Mononuclear cell (primary cell): ENCODE results near the gene MYOM3. TPM values are rescaled to one million over a fixed set of nuclear protein-coding genes. Genes with fewer than 3 reads are reported as not detected.

Experiments
- H3K27me3 ChIP-seq: 2 replicates; pipeline ENCODE4 v1.6.0; 2011; ENCODE audit warnings: low read length, control low read depth; ENCODE audit not compliant: insufficient read depth
- H3K4me1 ChIP-seq: 2 replicates; pipeline ENCODE4 v1.5.1; 2011; ENCODE audit warnings: mild to moderate bottlenecking, low read length, control low read depth; ENCODE audit not compliant: insufficient read depth
- H3K4me3 ChIP-seq: 2 replicates; pipeline ENCODE4 v1.5.1; 2011; ENCODE audit warnings: mild to moderate bottlenecking, low read length, moderate library complexity
- H3K9me3 ChIP-seq: 2 replicates; pipeline ENCODE4 v1.5.1; 2011; ENCODE audit warnings: low read depth, mild to moderate bottlenecking, control low read depth, low read length
- total RNA-seq: library from RNA; depleted of rRNA; stranded (reverse); fragments of >200 nt; gene quantifications from one replicate; pipeline ENCODE4 v1.2.3, GENCODE V29; 2012

Gene MYOM3
- total RNA-seq, 1 donor, result not detected

DNA sequence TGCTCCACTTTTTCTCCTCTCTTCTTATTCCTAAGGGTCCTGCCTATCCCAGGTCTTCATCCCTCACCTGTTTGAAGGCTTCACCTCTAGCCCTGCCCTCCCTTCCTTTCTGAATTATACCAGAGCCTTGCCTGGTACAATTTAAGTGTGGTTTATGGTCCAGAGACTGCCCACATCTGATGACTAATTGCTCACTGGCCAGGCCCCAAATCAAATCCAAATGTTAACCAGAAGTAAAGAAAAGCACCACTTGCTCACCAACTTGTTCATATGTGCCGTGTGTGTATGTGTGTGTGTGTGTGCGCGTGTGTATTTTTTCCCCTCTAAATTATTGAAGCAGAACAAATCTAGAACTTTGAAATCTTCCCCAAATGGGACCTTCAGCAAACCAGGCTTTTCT, 26.4 kb downstream of the MYOM3 start:
- Histone ChIP-seq H3K27me3 (no peaks in the 10 kb centered on the region), H3K9me3 (no peaks in the 10 kb centered on the region), H3K4me3 (no peak overlapping the region), H3K4me1 (no peaks in the 10 kb centered on the region)

- Histone ChIP-seq H3K27me3 (no peaks in the 10 kb centered on the region), H3K4me1 (no peaks in the 10 kb centered on the region), H3K9me3 (no peaks in the 10 kb centered on the region), H3K4me3 (no peak overlapping the region)
Measured at GRCh38 chr1:24085007-24085406, 26.9 kb downstream of the MYOM3 start.

DNA sequence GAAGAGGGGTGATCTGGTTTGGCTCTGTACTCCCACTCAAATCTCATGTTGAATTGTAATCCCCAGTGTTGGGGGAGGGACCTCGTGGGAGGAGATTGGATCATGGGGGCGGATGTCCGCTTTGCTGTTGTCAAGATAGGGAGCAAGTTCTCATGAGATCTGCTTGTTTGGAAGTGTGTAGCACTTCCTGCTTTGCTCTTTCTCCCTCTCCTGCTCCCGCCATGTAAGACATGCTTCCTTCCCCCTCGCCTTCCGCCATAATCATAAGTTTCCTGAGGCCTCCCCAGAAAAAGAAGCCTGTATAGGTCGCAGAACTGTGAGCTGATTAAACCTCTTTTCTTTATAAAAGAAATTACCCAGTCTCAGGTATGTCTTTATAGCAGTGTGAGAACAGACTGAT, 27.9 kb downstream of the MYOM3 start:
- no peaks in the 10 kb centered on the region for H3K27me3 ChIP-seq
- no peaks in the 10 kb centered on the region for H3K9me3 ChIP-seq
- H3K4me3 ChIP-seq, result no peak overlapping the region
- no peaks in the 10 kb centered on the region for H3K4me1 ChIP-seq

DNA sequence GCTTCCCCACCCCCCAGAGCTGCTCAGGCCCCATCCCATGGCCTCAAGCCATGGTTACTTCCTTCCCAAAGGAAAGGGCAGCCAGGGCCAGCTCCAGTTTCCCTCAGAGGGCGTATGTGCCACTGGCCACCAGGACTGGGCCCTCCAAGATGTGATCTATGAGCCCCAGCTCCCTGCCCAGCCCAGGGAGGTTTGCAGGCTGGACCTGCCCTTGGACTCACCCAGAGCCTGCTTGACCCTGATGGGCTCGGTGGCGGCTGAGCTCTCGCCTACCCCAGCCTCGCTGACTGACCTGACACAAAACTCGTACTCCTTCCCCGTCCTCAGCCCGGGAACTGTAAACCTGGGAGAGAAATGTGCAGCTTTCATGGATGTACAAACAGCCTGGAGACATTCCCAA, 29.6 kb downstream of the MYOM3 start:
- no peak overlapping the region for H3K4me3 ChIP-seq
- no peaks in the 10 kb centered on the region for H3K9me3 ChIP-seq
- H3K4me1 ChIP-seq, result no peaks in the 10 kb centered on the region
- no peaks in the 10 kb centered on the region for H3K27me3 ChIP-seq

GRCh38 chr1:24081190-24081589, 30.7 kb downstream of the MYOM3 start:
- Histone ChIP-seq H3K4me3 (no peak overlapping the region), H3K9me3 (no peaks in the 10 kb centered on the region), H3K4me1 (no peaks in the 10 kb centered on the region), H3K27me3 (no peaks in the 10 kb centered on the region)

- no peaks in the 10 kb centered on the region for H3K9me3 ChIP-seq
- H3K4me1 ChIP-seq, result no peaks in the 10 kb centered on the region
- no peaks in the 10 kb centered on the region for H3K27me3 ChIP-seq
- H3K4me3 ChIP-seq, result no peak overlapping the region
Measured at GRCh38 chr1:24080131-24080530, 31.8 kb downstream of the MYOM3 start.

DNA sequence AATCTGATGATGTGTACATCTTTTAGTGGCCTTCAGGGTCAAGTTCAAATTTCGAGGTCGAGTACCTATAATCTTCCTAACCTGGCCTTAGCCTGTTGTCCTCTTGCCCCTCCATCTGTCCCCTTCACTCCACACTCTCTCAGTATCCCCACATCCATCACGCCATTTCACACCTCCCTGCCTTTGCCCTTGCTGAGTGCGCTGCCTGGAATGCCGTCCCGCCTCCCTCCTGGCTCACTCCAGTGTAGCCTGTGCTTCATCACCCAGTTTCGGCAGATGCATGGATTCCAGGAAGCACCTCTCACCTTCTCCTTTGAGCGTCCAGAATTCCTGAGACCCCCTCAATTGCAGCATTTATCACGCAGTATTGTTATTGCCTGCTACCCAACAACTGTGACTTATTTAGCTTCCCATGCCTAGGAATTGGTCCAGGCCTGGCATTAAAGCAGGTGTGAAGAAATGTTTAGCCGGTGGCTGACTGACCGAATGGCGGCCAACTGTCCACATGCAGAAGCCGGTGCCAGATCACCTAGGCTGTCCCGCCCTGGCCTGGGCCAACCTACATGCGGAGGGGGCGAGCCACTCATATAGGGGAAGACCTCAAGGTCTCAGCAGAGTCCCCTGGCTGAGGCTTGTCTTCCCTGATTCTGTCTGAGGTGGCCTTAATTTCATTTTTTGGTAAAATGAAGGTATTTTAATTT, 34.5 kb downstream of the MYOM3 start:
- no peaks in the 10 kb centered on the region for H3K27me3 ChIP-seq
- no peak overlapping the region for H3K4me3 ChIP-seq
- no peaks in the 10 kb centered on the region for H3K4me1 ChIP-seq
- H3K9me3 ChIP-seq, result no peaks in the 10 kb centered on the region

GRCh38 chr1:24075946-24076345, 36.0 kb downstream of the MYOM3 start:
- Histone ChIP-seq H3K9me3 (no peaks in the 10 kb centered on the region), H3K4me1 (no peaks in the 10 kb centered on the region), H3K27me3 (no peaks in the 10 kb centered on the region), H3K4me3 (no peak overlapping the region)

DNA sequence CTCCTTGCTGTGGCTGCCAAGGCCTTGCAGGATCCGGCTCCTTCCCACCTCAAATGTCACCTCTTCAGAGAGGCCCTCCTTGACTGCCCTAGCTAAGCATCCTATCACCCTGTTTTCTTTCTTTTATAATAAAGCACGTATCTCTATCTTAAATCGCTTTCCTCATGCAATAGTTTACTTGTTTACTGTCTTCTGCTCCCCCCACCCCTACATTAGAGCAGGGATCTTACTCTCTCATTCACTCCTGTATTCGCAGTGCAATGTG, 36.4 kb downstream of the MYOM3 start:
- no peaks in the 10 kb centered on the region for H3K4me1 ChIP-seq
- no peak overlapping the region for H3K4me3 ChIP-seq
- H3K27me3 ChIP-seq, result no peaks in the 10 kb centered on the region
- H3K9me3 ChIP-seq, result no peaks in the 10 kb centered on the region

DNA sequence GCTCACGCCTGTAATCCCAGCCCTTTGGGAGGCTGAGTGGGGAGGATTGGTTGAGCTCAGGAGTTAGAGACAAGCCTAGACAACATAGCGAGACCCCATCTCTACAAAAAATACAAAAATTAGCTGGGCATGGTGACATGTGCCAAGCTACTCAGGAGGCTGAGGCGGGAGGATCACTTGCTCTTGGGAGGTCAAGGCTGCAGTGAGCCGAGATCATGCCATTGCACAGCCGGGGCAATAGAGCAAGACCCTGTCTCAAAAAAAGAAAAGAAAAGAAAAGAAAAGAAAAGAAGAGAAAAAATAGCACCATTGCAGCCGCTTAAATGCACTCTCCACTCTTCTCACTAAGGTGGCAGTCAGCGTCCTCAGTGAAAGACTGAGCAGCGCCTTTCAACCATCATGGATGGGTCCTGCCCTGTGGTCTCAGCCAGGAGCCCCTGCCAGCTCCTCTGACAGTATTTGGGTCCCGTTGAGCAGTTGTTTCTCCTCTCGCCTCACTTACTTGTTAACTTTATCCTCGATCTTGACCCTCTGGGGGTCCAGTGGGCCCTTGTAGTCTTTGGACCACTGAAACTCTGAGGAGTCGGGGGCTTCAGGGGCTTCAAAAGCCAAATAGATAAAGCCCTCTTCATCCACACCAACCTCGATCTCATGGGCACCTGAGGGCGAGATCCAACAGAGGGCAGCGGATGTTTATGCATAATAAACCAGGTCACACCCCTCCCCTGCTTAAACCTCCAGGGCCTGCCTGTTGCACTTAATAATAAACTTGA, 36.9 kb downstream of the MYOM3 start:
- Histone ChIP-seq H3K27me3 (no peaks in the 10 kb centered on the region), H3K9me3 (no peaks in the 10 kb centered on the region), H3K4me1 (no peaks in the 10 kb centered on the region), H3K4me3 (no peak overlapping the region)

DNA sequence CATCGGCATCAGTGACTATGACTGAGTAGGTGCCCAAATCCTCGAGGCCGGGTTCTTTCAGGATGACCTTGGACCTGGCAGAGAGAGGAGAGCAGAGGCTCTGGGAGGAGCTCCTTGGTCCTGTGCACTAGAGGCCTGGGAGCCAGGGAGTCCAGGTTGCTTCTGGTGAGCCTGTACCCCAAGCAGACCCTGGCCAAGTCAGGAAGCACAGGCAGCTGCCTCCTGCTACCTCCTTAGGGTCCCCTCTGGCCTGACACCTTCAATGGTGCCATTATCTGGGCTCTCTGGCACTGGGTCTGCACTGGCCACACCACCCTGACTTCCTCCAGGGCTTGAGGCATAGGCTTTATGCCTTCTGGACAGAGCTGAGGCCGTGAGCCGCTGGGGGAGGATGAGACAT, 37.7 kb downstream of the MYOM3 start:
- Histone ChIP-seq H3K4me3 (no peak overlapping the region), H3K27me3 (no peaks in the 10 kb centered on the region), H3K9me3 (no peaks in the 10 kb centered on the region), H3K4me1 (no peaks in the 10 kb centered on the region)

DNA sequence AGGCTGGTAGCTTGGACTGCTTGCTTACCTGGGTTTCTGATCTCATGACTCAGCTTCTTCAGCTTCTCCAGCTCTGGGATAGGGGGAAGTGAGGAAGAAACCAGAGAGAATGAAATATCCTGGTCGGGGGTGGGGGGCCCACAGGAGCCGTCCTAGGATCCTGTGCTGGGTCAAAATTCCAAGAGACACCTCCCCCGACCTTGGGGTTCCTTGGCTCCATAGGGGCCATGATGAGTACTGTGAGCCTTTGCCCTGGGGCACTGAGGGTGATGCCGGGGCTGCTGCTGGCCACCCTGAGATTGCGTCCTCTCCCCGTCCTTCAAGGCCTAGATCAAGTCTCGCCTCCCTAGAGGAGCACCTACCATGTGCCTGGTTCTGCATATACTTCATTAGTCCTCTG, 40.0 kb downstream of the MYOM3 start:
- Histone ChIP-seq H3K4me1 (no peaks in the 10 kb centered on the region), H3K4me3 (no peak overlapping the region), H3K27me3 (no peaks in the 10 kb centered on the region), H3K9me3 (no peaks in the 10 kb centered on the region)

DNA sequence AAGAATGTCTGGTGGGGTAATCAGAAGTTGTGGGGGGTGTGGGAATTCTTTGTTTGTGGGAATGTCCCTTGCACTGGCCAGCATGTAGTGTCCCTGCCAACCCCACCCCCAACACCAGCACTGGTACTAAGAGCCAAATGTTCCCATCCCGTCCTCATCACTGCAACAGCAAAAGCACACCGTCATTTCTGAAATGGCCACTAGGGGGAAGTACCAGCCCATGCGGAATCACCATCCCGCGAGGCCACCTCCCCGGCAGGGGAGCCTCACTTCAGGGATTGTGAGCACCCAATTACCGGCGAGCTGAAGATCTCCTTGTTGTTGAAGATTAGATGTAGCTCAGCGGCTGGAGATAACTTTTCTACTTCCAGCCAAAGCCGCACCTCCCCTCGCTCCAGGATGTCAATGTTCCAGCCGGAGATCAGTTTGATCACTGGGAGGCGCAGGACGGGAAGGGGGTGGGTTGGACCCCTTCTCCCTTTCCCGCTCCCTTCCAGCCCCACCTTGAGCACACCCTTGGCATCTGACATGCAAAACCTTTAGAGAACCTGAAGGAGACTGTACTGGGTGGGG, 41.0 kb downstream of the MYOM3 start:
- H3K4me1 ChIP-seq, result no peaks in the 10 kb centered on the region
- no peaks in the 10 kb centered on the region for H3K9me3 ChIP-seq
- no peaks in the 10 kb centered on the region for H3K27me3 ChIP-seq
- no peak overlapping the region for H3K4me3 ChIP-seq

DNA sequence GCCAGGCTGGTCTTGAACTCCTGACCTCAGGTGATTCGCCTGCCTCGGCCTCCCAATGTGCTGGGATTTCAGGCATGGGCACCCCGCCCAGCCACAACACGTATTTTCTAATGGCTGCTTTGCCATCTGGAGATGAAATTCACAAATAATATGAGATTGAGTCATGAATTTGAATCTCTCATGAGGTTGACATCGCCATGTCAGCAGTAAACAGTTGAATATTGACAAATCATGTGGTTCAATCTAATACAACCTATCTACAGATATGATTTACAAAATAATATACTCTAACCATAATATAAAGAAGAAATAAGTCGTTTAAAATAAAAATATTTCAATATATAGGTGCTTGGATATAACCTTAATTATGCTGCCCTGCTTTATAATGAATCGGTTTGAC, 42.1 kb downstream of the MYOM3 start:
- no peaks in the 10 kb centered on the region for H3K9me3 ChIP-seq
- no peaks in the 10 kb centered on the region for H3K4me1 ChIP-seq
- H3K4me3 ChIP-seq, result no peak overlapping the region
- H3K27me3 ChIP-seq, result no peaks in the 10 kb centered on the region

- no peaks in the 10 kb centered on the region for H3K9me3 ChIP-seq
- H3K27me3 ChIP-seq, result no peaks in the 10 kb centered on the region
- H3K4me1 ChIP-seq, result no peaks in the 10 kb centered on the region
- no peak overlapping the region for H3K4me3 ChIP-seq
Measured at GRCh38 chr1:24067978-24068377, 44.0 kb downstream of the MYOM3 start.

DNA sequence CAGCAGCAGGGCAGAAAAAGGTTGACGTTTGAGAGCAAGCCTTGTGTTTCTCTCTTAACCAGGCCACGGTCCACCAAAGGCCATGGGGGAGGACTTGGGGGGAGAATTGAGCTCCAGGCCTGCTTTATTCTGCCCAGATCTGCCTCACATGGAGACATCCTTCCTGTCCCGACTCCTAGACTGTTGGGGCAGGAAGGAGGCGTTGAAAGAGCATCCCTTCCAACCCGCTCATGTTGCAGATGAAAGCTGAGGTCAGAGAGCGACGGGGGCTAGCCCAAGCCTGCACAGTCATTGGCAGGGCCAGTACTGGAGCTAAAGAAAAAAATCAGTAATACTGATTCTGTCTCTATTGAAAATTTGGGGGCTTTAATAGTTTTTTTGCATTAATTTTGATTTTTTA, 46.6 kb downstream of the MYOM3 start:
- Histone ChIP-seq H3K4me3 (no peak overlapping the region), H3K9me3 (no peaks in the 10 kb centered on the region), H3K27me3 (no peaks in the 10 kb centered on the region), H3K4me1 (no peaks in the 10 kb centered on the region)
